ENCODE measurements around the gene ATP1A3.
"Not testable (repeated sequence)": the region's sequence is repeated elsewhere in the genome, so short reads cannot be mapped to it uniquely, and the experiment has no call there.

Gene ATP1A3

GRCh38 chr19:41939861-41940730, 53.9 kb downstream of the ATP1A3 start:
- H3K27me3 ChIP-seq (ENCODE audit: control insufficient read depth, insufficient read depth, low read length) = peaks cover 55% of the 10 kb centered on the region
- no peak overlapping the region for H3K9ac ChIP-seq (ENCODE audit: low read length)
- no peaks in the 10 kb centered on the region for H3K9me3 ChIP-seq (ENCODE audit: control insufficient read depth, low read depth, low read length)
- H3K4me1 ChIP-seq (ENCODE audit: control insufficient read depth, low read depth, low read length) = no peaks in the 10 kb centered on the region
- H3K36me3 ChIP-seq (ENCODE audit: control insufficient read depth, low read depth, low read length) = no peaks in the 10 kb centered on the region
- H3K27ac ChIP-seq (ENCODE audit: low read length) = no peak overlapping the region
- peak overlapping the region; percentile 54 for H3K4me3 ChIP-seq (ENCODE audit: low read length)

- H3K27ac ChIP-seq (ENCODE audit: low read length); H3K4me1 ChIP-seq (ENCODE audit: control insufficient read depth, low read depth, low read length); H3K4me3 ChIP-seq (ENCODE audit: low read length); H3K9me3 ChIP-seq (ENCODE audit: control insufficient read depth, low read depth, low read length); H3K9ac ChIP-seq (ENCODE audit: low read length); H3K36me3 ChIP-seq (ENCODE audit: control insufficient read depth, low read depth, low read length): not testable (repeated sequence)
- peaks cover 64% of the 10 kb centered on the region for H3K27me3 ChIP-seq (ENCODE audit: control insufficient read depth, insufficient read depth, low read length)
Observed at GRCh38 chr19:41939209-41939608, 54.8 kb downstream of the ATP1A3 start.

GRCh38 chr19:41937525-41938468, 56.2 kb downstream of the ATP1A3 start:
- Histone ChIP-seq H3K9me3 (ENCODE audit: control insufficient read depth, low read depth, low read length) (no peaks in the 10 kb centered on the region), H3K4me1 (ENCODE audit: control insufficient read depth, low read depth, low read length) (no peaks in the 10 kb centered on the region), H3K27me3 (ENCODE audit: control insufficient read depth, insufficient read depth, low read length) (peaks cover 78% of the 10 kb centered on the region), H3K27ac (ENCODE audit: low read length) (no peak overlapping the region), H3K4me3 (ENCODE audit: low read length) (no peak overlapping the region), H3K36me3 (ENCODE audit: control insufficient read depth, low read depth, low read length) (no peaks in the 10 kb centered on the region), H3K9ac (ENCODE audit: low read length) (no peak overlapping the region)

GRCh38 chr19:41936961-41937360, 57.1 kb downstream of the ATP1A3 start:
- H3K4me3 ChIP-seq (ENCODE audit: low read length) = no peak overlapping the region
- no peaks in the 10 kb centered on the region for H3K9me3 ChIP-seq (ENCODE audit: control insufficient read depth, low read depth, low read length)
- H3K27ac ChIP-seq (ENCODE audit: low read length) = no peak overlapping the region
- peaks cover 87% of the 10 kb centered on the region for H3K27me3 ChIP-seq (ENCODE audit: control insufficient read depth, insufficient read depth, low read length)
- H3K9ac ChIP-seq (ENCODE audit: low read length) = no peak overlapping the region
- H3K36me3 ChIP-seq (ENCODE audit: control insufficient read depth, low read depth, low read length) = no peaks in the 10 kb centered on the region
- no peaks in the 10 kb centered on the region for H3K4me1 ChIP-seq (ENCODE audit: control insufficient read depth, low read depth, low read length)

- Histone ChIP-seq H3K4me1 (ENCODE audit: control insufficient read depth, low read depth, low read length) (peaks cover 3% of the 10 kb centered on the region), H3K27ac (ENCODE audit: low read length) (no peak overlapping the region), H3K9ac (ENCODE audit: low read length) (no peak overlapping the region), H3K27me3 (ENCODE audit: control insufficient read depth, insufficient read depth, low read length) (peaks cover 87% of the 10 kb centered on the region), H3K36me3 (ENCODE audit: control insufficient read depth, low read depth, low read length) (no peaks in the 10 kb centered on the region), H3K4me3 (ENCODE audit: low read length) (no peak overlapping the region), H3K9me3 (ENCODE audit: control insufficient read depth, low read depth, low read length) (no peaks in the 10 kb centered on the region)
Observed at GRCh38 chr19:41936416-41936850, 57.6 kb downstream of the ATP1A3 start.

GRCh38 chr19:41935760-41936415, 58.1 kb downstream of the ATP1A3 start:
- H3K9ac ChIP-seq (ENCODE audit: low read length) = no peak overlapping the region
- H3K27ac ChIP-seq (ENCODE audit: low read length) = no peak overlapping the region
- H3K9me3 ChIP-seq (ENCODE audit: control insufficient read depth, low read depth, low read length) = no peaks in the 10 kb centered on the region
- H3K4me3 ChIP-seq (ENCODE audit: low read length) = no peak overlapping the region
- H3K36me3 ChIP-seq (ENCODE audit: control insufficient read depth, low read depth, low read length) = no peaks in the 10 kb centered on the region
- H3K4me1 ChIP-seq (ENCODE audit: control insufficient read depth, low read depth, low read length) = peaks cover 4% of the 10 kb centered on the region
- H3K27me3 ChIP-seq (ENCODE audit: control insufficient read depth, insufficient read depth, low read length) = peaks cover 87% of the 10 kb centered on the region

- H3K9me3 ChIP-seq (ENCODE audit: control insufficient read depth, low read depth, low read length) = no peaks in the 10 kb centered on the region
- H3K9ac ChIP-seq (ENCODE audit: low read length) = no peak overlapping the region
- peaks cover 89% of the 10 kb centered on the region for H3K27me3 ChIP-seq (ENCODE audit: control insufficient read depth, insufficient read depth, low read length)
- H3K27ac ChIP-seq (ENCODE audit: low read length) = no peak overlapping the region
- no peak overlapping the region for H3K4me3 ChIP-seq (ENCODE audit: low read length)
- peaks cover 4% of the 10 kb centered on the region for H3K4me1 ChIP-seq (ENCODE audit: control insufficient read depth, low read depth, low read length)
- no peaks in the 10 kb centered on the region for H3K36me3 ChIP-seq (ENCODE audit: control insufficient read depth, low read depth, low read length)
Observed at GRCh38 chr19:41934849-41935374, 59.1 kb downstream of the ATP1A3 start.

- Histone ChIP-seq H3K9me3 (ENCODE audit: control insufficient read depth, low read depth, low read length) (no peaks in the 10 kb centered on the region), H3K4me3 (ENCODE audit: low read length) (no peak overlapping the region), H3K27ac (ENCODE audit: low read length) (no peak overlapping the region), H3K36me3 (ENCODE audit: control insufficient read depth, low read depth, low read length) (no peaks in the 10 kb centered on the region), H3K9ac (ENCODE audit: low read length) (no peak overlapping the region), H3K27me3 (ENCODE audit: control insufficient read depth, insufficient read depth, low read length) (peaks cover 94% of the 10 kb centered on the region), H3K4me1 (ENCODE audit: control insufficient read depth, low read depth, low read length) (peaks cover 4% of the 10 kb centered on the region)
Observed at GRCh38 chr19:41933693-41934426, 60.2 kb downstream of the ATP1A3 start.

GRCh38 chr19:41932720-41933332, 61.2 kb downstream of the ATP1A3 start:
- no peaks in the 10 kb centered on the region for H3K9me3 ChIP-seq (ENCODE audit: control insufficient read depth, low read depth, low read length)
- H3K9ac ChIP-seq (ENCODE audit: low read length) = no peak overlapping the region
- peaks cover 100% of the 10 kb centered on the region for H3K27me3 ChIP-seq (ENCODE audit: control insufficient read depth, insufficient read depth, low read length)
- no peak overlapping the region for H3K27ac ChIP-seq (ENCODE audit: low read length)
- no peaks in the 10 kb centered on the region for H3K36me3 ChIP-seq (ENCODE audit: control insufficient read depth, low read depth, low read length)
- no peak overlapping the region for H3K4me3 ChIP-seq (ENCODE audit: low read length)
- H3K4me1 ChIP-seq (ENCODE audit: control insufficient read depth, low read depth, low read length) = peaks cover 4% of the 10 kb centered on the region

GRCh38 chr19:41932259-41932719, 61.7 kb downstream of the ATP1A3 start:
- H3K4me1 ChIP-seq (ENCODE audit: control insufficient read depth, low read depth, low read length) = peaks cover 4% of the 10 kb centered on the region
- H3K9ac ChIP-seq (ENCODE audit: low read length) = no peak overlapping the region

More at GRCh38 chr19:41932259-41932719, 61.7 kb downstream of the ATP1A3 start:
- no peaks in the 10 kb centered on the region for H3K9me3 ChIP-seq (ENCODE audit: control insufficient read depth, low read depth, low read length)
- H3K4me3 ChIP-seq (ENCODE audit: low read length) = no peak overlapping the region
- H3K36me3 ChIP-seq (ENCODE audit: control insufficient read depth, low read depth, low read length) = no peaks in the 10 kb centered on the region
- peaks cover 100% of the 10 kb centered on the region for H3K27me3 ChIP-seq (ENCODE audit: control insufficient read depth, insufficient read depth, low read length)
- no peak overlapping the region for H3K27ac ChIP-seq (ENCODE audit: low read length)

Measured in iPS-18a (cell line).